ENCODE results near the gene KRT24.

Gene KRT24

DNA sequence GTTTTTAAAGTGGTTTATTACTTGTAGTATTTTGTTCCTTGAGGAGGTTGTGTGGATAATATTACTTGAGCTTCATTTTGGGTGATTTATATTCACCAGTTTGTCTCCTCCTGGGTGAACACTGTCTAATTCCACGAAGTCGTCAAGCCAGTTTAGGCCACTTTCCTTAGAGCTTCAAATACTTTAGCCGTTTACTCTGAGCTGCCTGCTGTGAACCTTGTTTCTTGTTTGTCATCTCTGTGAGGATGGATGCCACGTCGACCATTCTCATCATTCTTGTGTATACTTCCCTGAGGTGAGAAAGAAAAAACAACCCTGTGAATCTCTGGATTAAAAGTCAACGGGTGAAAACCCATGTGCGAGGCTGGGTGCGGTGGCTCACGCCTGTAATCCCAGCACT, 9.0 kb downstream of the KRT24 start:
- no peaks in the 10 kb centered on the region for H3K36me3 ChIP-seq (ENCODE audit: insufficient read depth, low read length)
- H3K9ac ChIP-seq (ENCODE audit: low read length) = no peak overlapping the region
- H3K27me3 ChIP-seq (ENCODE audit: control insufficient read depth in 1 of 2, insufficient read depth in 2 of 2, low read length in 2 of 2) = no peaks in the 10 kb centered on the region
- H3K4me1 ChIP-seq (ENCODE audit: insufficient read depth, low read length) = no peaks in the 10 kb centered on the region
- no peak overlapping the region for H3K27ac ChIP-seq (ENCODE audit: low read depth, low read length)
- no peak overlapping the region for H3K4me3 ChIP-seq (ENCODE audit: low read depth in 1 of 2, low read length in 2 of 2)
- no peaks in the 10 kb centered on the region for H3K9me3 ChIP-seq (ENCODE audit: low read length)

DNA sequence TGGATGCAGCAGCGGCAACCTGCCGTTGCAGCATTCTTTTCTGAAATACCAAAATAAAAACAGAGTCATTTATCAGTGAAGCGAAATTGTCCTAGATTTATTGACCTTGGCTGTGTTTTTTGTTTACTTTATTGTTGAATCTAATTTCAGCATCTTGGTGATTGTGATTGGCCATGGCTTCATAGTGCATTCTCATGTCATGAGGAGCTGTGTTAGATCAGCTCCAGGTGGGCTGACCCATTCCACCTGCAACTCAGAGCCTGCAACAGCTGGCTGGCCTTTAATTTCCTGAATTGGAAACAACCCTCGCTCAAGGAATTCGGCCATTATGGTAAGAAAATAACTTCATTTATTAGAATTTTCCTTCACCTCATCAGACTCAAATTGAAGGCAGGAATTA, 16.4 kb downstream of the KRT24 start:
- no peaks in the 10 kb centered on the region for H3K36me3 ChIP-seq (ENCODE audit: insufficient read depth, low read length)
- no peak overlapping the region for H3K4me3 ChIP-seq (ENCODE audit: low read depth in 1 of 2, low read length in 2 of 2)
- H3K27me3 ChIP-seq (ENCODE audit: control insufficient read depth in 1 of 2, insufficient read depth in 2 of 2, low read length in 2 of 2) = no peaks in the 10 kb centered on the region
- no peaks in the 10 kb centered on the region for H3K4me1 ChIP-seq (ENCODE audit: insufficient read depth, low read length)
- H3K27ac ChIP-seq (ENCODE audit: low read depth, low read length) = no peak overlapping the region
- no peak overlapping the region for H3K9ac ChIP-seq (ENCODE audit: low read length)
- H3K9me3 ChIP-seq (ENCODE audit: low read length) = no peaks in the 10 kb centered on the region

DNA sequence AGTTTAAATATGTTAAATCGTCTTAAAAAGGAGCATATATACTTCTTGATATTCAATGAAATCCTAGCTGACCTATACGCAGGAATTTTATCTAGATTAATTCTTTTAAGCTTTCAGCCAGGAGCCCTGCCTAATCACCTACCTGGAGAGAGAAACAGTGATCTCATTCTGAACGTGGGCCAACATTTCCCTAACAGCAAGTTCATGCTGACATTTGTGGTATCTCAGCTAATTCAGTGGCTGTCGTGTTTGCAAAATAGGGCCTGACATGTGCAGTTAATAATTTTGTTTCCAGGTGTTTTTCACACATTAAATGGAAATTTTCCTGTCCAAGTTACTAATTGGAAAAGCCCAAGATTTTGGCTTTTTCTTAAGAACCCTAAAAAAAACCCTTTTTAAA, 17.4 kb downstream of the KRT24 start:
- no peak overlapping the region for H3K4me3 ChIP-seq (ENCODE audit: low read depth in 1 of 2, low read length in 2 of 2)
- no peak overlapping the region for H3K27ac ChIP-seq (ENCODE audit: low read depth, low read length)
- no peaks in the 10 kb centered on the region for H3K27me3 ChIP-seq (ENCODE audit: control insufficient read depth in 1 of 2, insufficient read depth in 2 of 2, low read length in 2 of 2)
- no peak overlapping the region for H3K9ac ChIP-seq (ENCODE audit: low read length)
- H3K4me1 ChIP-seq (ENCODE audit: insufficient read depth, low read length) = no peaks in the 10 kb centered on the region
- H3K36me3 ChIP-seq (ENCODE audit: insufficient read depth, low read length) = no peaks in the 10 kb centered on the region
- H3K9me3 ChIP-seq (ENCODE audit: low read length) = no peaks in the 10 kb centered on the region

DNA sequence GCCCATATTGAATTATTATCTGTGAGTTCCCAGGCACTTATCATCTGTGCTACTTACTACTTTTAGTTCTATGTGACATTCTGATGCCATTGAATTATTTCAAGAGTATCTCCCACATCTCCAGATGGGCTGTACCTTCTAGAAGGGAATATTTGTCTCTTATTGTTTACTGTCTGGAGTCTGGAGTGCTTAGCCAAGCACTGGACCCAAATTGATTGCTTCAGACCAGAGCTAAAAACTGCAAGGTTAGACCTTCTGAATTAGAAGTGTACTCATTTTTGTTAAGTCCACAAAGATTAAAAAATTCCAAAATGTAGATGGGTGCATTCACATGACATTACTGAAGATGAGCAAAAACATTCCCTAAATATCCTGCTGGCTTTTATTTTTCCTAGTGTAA, 22.6 kb downstream of the KRT24 start:
- H3K4me3 ChIP-seq (ENCODE audit: low read depth in 1 of 2, low read length in 2 of 2) = no peak overlapping the region
- H3K27me3 ChIP-seq (ENCODE audit: control insufficient read depth in 1 of 2, insufficient read depth in 2 of 2, low read length in 2 of 2) = peaks cover 0 to 9% of the 10 kb centered on the region in 2 donors
- H3K36me3 ChIP-seq (ENCODE audit: insufficient read depth, low read length) = no peaks in the 10 kb centered on the region
- H3K4me1 ChIP-seq (ENCODE audit: insufficient read depth, low read length) = no peaks in the 10 kb centered on the region
- H3K9me3 ChIP-seq (ENCODE audit: low read length) = no peaks in the 10 kb centered on the region
- no peak overlapping the region for H3K27ac ChIP-seq (ENCODE audit: low read depth, low read length)
- no peak overlapping the region for H3K9ac ChIP-seq (ENCODE audit: low read length)

DNA sequence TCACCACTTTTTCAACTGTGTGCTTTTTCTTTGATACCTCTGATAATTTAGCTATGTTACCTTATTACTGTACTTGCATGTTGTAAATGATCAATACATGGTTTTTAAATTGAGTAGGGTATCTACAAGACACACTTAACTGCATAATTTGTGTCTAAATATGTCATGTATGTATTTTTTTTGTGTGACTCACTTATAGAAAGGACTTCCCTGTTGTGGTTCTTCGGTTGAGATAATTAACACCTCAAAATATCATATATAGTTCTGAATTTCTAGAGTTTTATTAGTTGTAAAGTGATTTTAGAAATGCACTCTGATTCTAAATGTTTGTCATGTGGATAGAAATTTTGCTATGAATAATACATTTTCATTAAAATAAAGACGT, 24.0 kb downstream of the KRT24 start:
- Histone ChIP-seq H3K27me3 (ENCODE audit: control insufficient read depth in 1 of 2, insufficient read depth in 2 of 2, low read length in 2 of 2) (peaks cover 0 to 9% of the 10 kb centered on the region in 2 donors), H3K4me1 (ENCODE audit: insufficient read depth, low read length) (no peaks in the 10 kb centered on the region), H3K9me3 (ENCODE audit: low read length) (no peaks in the 10 kb centered on the region), H3K9ac (ENCODE audit: low read length) (no peak overlapping the region), H3K4me3 (ENCODE audit: low read depth in 1 of 2, low read length in 2 of 2) (no peak overlapping the region), H3K27ac (ENCODE audit: low read depth, low read length) (no peak overlapping the region), H3K36me3 (ENCODE audit: insufficient read depth, low read length) (no peaks in the 10 kb centered on the region)

DNA sequence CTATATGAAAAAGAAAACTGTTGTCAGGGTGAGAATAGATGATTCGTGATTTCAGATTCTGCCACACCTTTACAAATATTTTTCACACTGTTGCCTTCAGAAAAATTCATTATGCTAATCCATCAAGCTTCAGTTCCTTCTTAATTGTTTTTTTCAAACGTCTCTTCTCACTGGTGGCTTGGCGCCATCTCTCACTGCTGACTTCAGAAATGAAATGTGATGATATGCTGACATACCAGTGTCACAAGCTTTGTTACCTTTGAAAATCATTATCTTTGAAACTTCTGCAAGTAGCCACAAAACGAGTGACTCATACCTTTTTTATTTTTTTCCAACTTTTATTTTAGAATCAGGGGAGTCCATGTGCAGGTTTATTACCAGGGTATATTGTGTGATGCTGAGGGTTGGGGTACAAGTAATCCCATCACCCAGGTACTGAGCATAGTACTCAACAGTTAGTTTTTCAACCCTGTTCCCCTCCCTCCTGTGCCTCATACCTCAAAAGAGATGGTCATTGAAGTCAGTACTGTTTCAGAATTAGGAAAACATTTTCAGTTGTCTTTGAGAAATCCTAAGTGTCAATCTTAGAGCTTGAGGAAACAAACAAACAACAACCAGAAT, 24.5 kb downstream of the KRT24 start:
- Histone ChIP-seq H3K27ac (ENCODE audit: low read depth, low read length) (no peak overlapping the region), H3K4me1 (ENCODE audit: insufficient read depth, low read length) (no peaks in the 10 kb centered on the region), H3K27me3 (ENCODE audit: control insufficient read depth in 1 of 2, insufficient read depth in 2 of 2, low read length in 2 of 2) (peaks cover 0 to 9% of the 10 kb centered on the region in 2 donors), H3K9ac (ENCODE audit: low read length) (no peak overlapping the region), H3K9me3 (ENCODE audit: low read length) (no peaks in the 10 kb centered on the region), H3K36me3 (ENCODE audit: insufficient read depth, low read length) (no peaks in the 10 kb centered on the region), H3K4me3 (ENCODE audit: low read depth in 1 of 2, low read length in 2 of 2) (no peak overlapping the region)

DNA sequence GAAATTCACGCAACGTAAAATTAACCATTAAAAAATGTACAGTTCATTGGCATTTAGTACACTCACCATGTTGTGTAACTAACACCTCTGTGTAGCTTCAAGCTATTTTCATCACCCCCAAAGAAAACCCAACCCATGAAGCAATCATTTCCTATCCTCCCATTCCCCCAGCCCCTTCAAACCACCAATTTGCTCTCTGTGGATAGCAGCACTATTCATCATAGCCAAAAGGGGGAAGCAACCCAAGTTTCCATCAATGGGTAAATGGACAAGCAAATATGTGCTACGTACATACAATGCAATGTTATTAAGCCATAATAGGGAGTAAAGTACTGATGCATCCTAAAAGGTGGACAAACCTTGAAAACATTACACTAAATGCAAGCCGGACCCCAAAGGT, 27.6 kb downstream of the KRT24 start:
- no peak overlapping the region for H3K27ac ChIP-seq (ENCODE audit: low read depth, low read length)
- H3K9ac ChIP-seq (ENCODE audit: low read length) = no peak overlapping the region
- no peaks in the 10 kb centered on the region for H3K9me3 ChIP-seq (ENCODE audit: low read length)
- H3K27me3 ChIP-seq (ENCODE audit: control insufficient read depth in 1 of 2, insufficient read depth in 2 of 2, low read length in 2 of 2) = peaks cover 0 to 9% of the 10 kb centered on the region in 2 donors
- H3K4me3 ChIP-seq (ENCODE audit: low read depth in 1 of 2, low read length in 2 of 2) = no peak overlapping the region
- no peaks in the 10 kb centered on the region for H3K36me3 ChIP-seq (ENCODE audit: insufficient read depth, low read length)
- no peaks in the 10 kb centered on the region for H3K4me1 ChIP-seq (ENCODE audit: insufficient read depth, low read length)

DNA sequence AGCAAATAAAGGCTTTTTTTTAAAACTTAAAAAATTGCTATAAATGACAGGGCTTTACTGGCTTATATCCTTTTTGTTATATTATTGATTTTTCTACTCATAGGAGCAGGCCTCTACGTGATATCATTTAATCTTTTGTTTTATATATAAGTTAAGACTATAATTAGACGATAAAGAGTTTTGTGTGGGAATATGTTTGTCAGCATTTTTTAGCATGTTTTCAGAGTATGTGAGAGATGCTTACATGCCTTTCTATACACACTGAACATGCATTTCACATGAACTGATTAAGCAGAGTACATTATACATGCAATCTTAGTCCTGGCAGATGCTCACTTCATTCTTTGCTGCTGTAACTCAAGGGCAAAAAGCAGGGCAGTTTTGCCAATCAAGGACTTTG, 30.9 kb downstream of the KRT24 start:
- H3K9me3 ChIP-seq (ENCODE audit: low read length) = no peaks in the 10 kb centered on the region
- no peaks in the 10 kb centered on the region for H3K36me3 ChIP-seq (ENCODE audit: insufficient read depth, low read length)
- H3K27ac ChIP-seq (ENCODE audit: low read depth, low read length) = no peak overlapping the region
- no peak overlapping the region for H3K4me3 ChIP-seq (ENCODE audit: low read depth in 1 of 2, low read length in 2 of 2)
- H3K27me3 ChIP-seq (ENCODE audit: control insufficient read depth in 1 of 2, insufficient read depth in 2 of 2, low read length in 2 of 2) = peaks cover 0 to 9% of the 10 kb centered on the region in 2 donors
- no peaks in the 10 kb centered on the region for H3K4me1 ChIP-seq (ENCODE audit: insufficient read depth, low read length)
- no peak overlapping the region for H3K9ac ChIP-seq (ENCODE audit: low read length)

DNA sequence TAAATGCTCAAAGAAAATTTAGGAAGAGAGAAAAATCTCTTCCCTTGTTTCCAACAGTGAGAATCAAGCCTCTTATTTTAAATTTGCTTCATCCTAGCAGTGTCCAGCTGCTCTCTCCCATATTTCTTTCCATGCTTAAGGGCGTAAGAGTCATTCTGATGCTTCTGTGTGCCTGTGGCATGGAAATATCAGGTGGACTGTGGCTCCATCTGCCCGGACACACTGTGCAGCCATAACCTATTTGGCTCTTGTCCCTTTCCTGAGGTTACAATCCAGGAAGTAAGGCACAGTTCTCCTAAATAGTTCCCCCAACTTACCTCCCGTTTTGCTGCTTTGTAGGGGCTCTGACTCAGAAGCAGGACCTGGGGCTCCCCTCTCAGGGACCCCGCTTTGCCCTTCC, 32.3 kb downstream of the KRT24 start:
- no peaks in the 10 kb centered on the region for H3K36me3 ChIP-seq (ENCODE audit: insufficient read depth, low read length)
- H3K9me3 ChIP-seq (ENCODE audit: low read length) = no peaks in the 10 kb centered on the region
- no peaks in the 10 kb centered on the region for H3K4me1 ChIP-seq (ENCODE audit: insufficient read depth, low read length)
- H3K27ac ChIP-seq (ENCODE audit: low read depth, low read length) = no peak overlapping the region
- H3K27me3 ChIP-seq (ENCODE audit: control insufficient read depth in 1 of 2, insufficient read depth in 2 of 2, low read length in 2 of 2) = peaks cover 0 to 1% of the 10 kb centered on the region in 2 donors
- H3K4me3 ChIP-seq (ENCODE audit: low read depth in 1 of 2, low read length in 2 of 2) = no peak overlapping the region
- no peak overlapping the region for H3K9ac ChIP-seq (ENCODE audit: low read length)

DNA sequence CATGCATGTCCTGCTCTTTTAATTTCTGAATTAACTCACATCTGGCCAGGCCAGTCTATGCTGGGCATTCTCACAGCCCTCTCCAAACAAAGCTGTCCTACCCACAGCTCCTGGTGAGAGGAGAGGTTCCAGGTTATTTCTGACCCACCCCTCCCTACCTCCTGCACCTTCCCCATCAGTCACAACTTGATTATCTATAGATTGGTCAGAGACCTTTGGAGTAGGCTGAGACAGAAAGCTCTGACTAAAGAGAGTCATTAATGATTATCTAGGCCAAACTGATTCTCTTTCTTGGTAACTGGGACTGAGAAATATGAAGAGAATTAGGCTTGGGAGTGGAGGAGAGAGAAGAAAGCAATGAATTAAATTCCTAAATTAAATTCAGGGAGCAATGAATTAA, 37.2 kb downstream of the KRT24 start:
- Histone ChIP-seq H3K9me3 (ENCODE audit: low read length) (no peaks in the 10 kb centered on the region), H3K27ac (ENCODE audit: low read depth, low read length) (no peak overlapping the region), H3K36me3 (ENCODE audit: insufficient read depth, low read length) (no peaks in the 10 kb centered on the region), H3K4me1 (ENCODE audit: insufficient read depth, low read length) (no peaks in the 10 kb centered on the region), H3K4me3 (ENCODE audit: low read depth in 1 of 2, low read length in 2 of 2) (no peak overlapping the region), H3K9ac (ENCODE audit: low read length) (no peak overlapping the region), H3K27me3 (ENCODE audit: control insufficient read depth in 1 of 2, insufficient read depth in 2 of 2, low read length in 2 of 2) (peaks cover 0 to 4% of the 10 kb centered on the region in 2 donors)

DNA sequence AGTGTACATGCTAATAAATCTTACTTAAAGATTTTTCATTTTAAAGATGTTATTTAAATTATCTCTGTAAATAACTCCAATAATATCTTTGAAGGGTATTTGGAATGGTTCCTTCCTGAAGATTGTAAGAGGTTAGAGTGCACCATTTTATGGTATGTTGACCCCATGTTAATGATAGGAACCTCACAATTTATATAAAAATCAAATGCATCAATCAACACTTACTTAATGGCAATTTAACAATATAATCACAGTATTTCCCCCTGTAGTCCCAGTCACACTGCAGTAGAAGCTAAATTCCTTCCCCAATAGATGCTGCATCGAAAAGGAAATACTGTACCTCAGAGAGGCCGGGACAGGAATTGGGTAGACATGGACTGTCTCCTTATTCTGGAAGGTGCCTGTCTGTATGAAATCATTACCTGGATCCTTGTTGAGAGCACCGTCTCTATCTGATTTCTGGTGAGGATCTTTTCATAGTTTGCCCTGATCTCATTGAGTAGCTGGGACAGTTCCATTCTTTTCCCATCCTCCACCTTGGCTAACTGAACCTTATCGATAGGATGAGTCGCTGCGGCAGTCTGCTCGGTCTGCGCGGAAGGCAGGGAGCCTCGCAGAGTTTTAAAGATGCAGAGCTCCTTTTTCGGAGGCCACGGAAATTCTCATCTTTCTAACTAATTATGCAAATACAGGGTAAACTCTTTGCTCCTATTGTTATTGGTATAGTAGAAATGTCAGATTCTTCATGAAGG, 38.8 kb downstream of the KRT24 start, which contains the start of gene KRT222:
KRT222 (minus strand) TSS at position 596 of the 752 bp plus-strand sequence; CDS start at position 518, 78 bp downstream.
- H3K9ac ChIP-seq (ENCODE audit: low read length) = no peak within 1 kb of the TSS
- no peak within 1 kb of the TSS for H3K27ac ChIP-seq (ENCODE audit: low read depth, low read length)
- no peaks in the 10 kb centered on the region for H3K36me3 ChIP-seq (ENCODE audit: insufficient read depth, low read length)
- H3K27me3 ChIP-seq (ENCODE audit: control insufficient read depth in 1 of 2, insufficient read depth in 2 of 2, low read length in 2 of 2) = peaks cover 0 to 4% of the 10 kb centered on the region in 2 donors
- H3K4me3 ChIP-seq (ENCODE audit: low read depth in 1 of 2, low read length in 2 of 2) = peak within 1 kb of the TSS in 1 of 2 donors; percentile 35
- H3K4me1 ChIP-seq (ENCODE audit: insufficient read depth, low read length) = no peaks in the 10 kb centered on the region
- H3K9me3 ChIP-seq (ENCODE audit: low read length) = no peaks in the 10 kb centered on the region

DNA sequence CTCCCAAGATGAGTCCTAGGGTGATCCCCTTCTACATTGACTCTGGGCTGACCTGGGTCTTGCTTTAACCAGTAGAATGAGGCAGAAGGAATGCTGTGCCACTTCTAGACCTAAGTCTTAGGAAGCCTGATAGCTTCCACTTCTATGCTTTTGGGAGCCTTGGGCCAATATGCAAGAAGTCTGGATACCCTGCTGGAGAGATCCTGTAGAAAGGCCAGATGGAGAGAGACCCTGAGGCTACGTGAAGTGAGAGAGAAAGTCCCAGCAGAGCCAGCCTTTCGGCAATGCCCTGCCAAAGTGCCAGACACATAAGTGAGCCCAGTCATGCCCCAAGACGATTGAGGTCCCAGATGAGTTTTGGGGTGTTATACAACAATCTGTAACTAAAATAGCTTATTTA, 40.3 kb downstream of the KRT24 start:
- Histone ChIP-seq H3K27ac (ENCODE audit: low read depth, low read length) (no peak overlapping the region), H3K9me3 (ENCODE audit: low read length) (no peaks in the 10 kb centered on the region), H3K27me3 (ENCODE audit: control insufficient read depth in 1 of 2, insufficient read depth in 2 of 2, low read length in 2 of 2) (peaks cover 0 to 4% of the 10 kb centered on the region in 2 donors), H3K9ac (ENCODE audit: low read length) (no peak overlapping the region), H3K4me3 (ENCODE audit: low read depth in 1 of 2, low read length in 2 of 2) (no peak overlapping the region), H3K4me1 (ENCODE audit: insufficient read depth, low read length) (no peaks in the 10 kb centered on the region), H3K36me3 (ENCODE audit: insufficient read depth, low read length) (no peaks in the 10 kb centered on the region)

Data from muscle layer of colon (tissue), 2 donors.